Measurements from ENCODE around the gene LYSMD4.
"Not testable (repeated sequence)": the region's sequence is repeated elsewhere in the genome, so short reads cannot be mapped to it uniquely, and the experiment has no call there.

LYSMD4 gene

DNA sequence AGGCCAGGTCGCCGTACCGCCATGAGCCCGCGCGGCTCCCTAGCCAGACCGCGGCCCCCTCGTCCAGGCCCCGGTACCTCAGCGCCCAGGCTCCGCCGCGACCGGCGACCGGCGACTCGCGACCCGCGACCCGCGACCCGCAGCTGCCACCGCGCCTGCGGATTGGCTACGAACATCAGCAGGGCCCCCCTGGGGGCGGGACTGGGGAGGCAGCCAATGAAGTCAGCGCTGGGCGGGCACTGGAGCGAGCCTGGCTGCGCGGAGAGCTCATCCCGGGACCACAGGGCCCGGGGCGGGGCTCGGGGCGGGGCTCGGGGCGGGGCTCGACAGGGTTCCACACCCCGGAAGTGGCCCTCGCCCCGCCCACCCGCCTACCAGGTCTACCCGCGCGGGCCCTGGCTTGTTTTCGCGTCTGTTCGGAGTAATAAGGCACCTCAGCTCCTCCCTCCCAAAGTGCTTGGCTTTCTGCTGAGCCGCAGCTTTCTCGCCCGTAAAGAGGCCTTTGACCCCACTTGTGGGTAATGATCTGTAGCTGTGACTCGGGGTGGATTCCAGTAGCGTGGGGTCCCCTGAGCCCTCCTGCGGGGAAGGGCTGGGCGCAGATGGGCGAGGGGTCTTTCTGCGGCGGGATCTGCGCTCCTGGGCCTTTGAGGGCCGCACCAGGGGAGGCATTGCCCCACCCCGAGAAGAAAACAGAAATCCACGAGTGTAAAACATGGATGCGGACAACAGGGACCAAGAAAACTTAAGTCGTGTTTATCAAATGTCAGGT lies at the start of gene LYSMD4:
Gene LYSMD4 (minus strand): TSS at position 170 of the 772 bp plus-strand sequence. CDS start 1,438 bp downstream, outside the sequence.
- peak; percentile 98 to 99 for DNase-seq (ENCODE audit: low read depth in 1 of 2, low spot score in 1 of 2)

DNA sequence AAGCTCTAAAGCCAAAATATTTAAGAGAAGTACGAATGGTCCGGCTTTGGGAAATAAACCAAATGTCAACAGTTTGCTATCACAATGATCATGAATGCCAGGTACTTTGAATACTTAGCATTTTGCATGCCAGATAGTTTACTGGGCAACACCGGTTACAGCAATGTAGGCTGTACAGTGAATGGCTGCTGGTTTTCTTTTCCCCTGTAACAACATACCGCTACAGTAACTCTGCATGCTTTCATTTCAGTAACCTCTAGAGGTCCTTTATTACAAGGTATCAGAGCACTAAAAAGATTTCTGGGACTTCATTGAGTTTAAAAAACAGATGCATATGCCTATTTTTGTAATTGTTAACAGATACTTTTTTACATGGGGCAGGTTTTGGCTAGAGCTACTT lies 48.8 kb upstream of the LYSMD4 start:
- DNase-seq (ENCODE audit: low read depth in 1 of 2, low spot score in 1 of 2), result not testable (repeated sequence)

DNA sequence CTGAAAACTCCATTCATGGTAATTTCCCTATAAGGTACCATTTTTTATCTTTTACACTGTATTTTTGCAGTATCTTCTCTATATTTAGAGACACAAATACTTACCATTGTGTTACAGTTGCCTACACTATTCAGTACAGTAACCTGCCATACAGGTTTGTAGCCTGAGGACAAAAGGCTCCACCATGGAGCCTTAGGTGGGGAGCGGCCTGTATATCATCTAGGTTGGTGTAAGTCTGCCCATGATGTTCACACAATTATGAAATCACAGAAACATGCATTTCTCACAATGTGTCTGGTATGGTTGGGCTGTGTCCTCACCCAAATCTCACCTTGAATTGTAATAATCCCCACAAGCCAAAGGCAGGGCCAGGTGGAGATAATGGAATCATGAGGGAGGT lies 43.9 kb upstream of the LYSMD4 start:
- DNase-seq (ENCODE audit: low read depth in 1 of 2, low spot score in 1 of 2), result no peak

DNA sequence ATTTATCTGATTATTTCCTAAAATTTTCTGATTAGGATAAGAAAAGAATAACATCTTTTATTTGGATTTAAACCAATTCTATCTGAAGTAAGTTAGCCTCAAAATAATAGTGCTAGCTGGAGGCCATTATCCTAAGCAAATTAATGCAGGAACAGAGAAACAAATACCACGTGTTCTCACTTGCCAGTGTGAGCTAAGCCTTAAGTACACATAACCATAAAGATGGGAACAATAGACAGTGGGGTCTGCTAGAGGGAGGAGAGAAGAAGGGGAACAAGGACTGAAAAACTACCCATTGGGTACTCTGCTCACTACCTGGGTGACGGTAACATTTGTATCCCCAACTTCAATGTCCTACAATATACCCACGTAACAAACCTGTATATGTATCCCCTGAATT lies 31.3 kb upstream of the LYSMD4 start:
- no peak for DNase-seq (ENCODE audit: low read depth in 1 of 2, low spot score in 1 of 2)

DNA sequence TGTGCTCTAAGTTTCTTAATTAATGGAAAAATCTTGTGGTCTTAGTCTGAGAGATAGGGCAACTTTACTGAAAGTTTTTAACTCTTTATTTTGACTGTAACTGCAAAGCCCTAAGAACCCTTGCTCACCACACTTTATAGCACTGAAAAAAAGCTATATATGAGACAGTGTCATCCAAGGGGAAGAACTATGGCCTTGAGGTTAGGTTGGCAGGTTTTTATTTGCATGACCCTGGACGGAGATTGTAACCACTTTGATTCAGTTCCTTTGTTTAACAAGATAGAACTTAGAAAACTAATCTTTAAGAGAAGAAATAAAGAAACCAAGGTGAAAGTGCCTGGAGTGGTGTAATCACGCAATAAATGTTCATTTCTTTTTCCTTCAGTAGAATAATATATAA lies 30.6 kb upstream of the LYSMD4 start:
- no peak for DNase-seq (ENCODE audit: low read depth in 1 of 2, low spot score in 1 of 2)

DNA sequence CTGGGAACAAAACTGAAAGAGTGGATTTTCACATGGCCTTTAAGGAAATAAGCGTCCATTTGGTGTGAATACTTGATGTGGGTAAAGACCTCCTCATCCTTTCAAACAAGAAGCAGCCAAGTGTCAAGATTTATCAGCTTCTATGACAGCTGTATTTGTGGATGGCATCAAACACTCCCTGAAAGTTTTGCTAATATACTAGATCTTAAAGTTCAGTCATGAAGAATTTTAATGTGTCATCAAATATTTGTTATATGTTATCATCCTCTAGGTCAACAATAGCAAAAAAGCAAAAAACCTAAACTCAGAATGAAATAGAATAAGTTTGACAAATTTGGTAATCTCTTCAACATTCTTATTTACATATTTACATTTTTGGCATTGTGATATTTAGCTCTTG lies 29.1 kb upstream of the LYSMD4 start:
- no peak for DNase-seq (ENCODE audit: low read depth in 1 of 2, low spot score in 1 of 2)

DNA sequence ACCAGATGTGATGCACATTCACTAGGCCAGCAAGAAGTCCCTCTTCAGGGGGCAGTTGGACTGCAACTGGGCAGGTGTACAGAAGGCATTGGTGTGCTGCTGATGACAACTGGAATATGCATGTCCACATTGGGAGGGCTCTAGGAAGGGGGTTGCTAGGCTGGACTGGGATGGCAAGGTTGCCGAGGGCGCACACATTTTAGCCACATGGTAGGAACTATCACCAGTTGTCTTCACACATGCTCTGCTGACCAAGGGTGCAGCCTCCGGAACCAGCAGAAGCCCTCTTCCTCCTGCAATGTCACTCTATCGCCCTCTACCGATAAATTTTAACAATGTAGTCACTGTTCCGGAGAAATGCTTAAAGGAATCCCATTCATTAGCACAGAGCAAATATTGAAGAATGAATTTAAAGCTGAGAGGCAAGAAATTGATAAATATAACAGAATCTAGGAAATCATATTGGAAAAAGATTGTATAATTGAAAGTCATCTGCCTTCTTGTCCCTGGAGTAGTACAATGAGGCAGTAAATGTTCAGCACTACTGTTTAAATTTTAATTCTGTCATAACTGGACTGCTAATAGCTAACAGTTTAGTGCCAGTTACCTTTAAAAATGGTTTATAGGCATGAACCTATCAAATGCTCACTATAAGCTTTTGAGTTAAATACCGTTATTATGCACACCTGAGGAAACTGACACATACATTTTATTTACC lies 22.6 kb upstream of the LYSMD4 start:
- DNase-seq (ENCODE audit: low read depth in 1 of 2, low spot score in 1 of 2), result no peak

DNA sequence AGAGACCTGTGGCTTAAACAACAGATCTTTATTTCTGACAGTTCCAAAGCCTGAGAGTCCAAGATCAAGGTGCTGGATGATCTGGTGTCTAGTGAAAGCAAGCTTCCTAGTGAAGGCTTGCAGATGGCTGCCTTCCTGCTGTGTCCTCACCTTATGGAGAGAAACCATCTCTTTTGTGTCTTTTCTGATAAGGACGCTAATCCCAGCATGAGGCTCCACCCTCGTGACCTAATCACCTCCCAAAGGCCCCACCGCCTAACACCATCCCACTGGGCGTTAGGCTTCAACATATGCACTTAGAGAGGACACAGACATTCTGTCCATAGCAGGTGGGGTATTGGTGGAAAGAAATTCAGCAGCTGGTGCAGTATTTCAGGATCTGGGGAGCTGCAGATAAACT lies 19.8 kb upstream of the LYSMD4 start:
- DNase-seq (ENCODE audit: low read depth in 1 of 2, low spot score in 1 of 2), result no peak

DNA sequence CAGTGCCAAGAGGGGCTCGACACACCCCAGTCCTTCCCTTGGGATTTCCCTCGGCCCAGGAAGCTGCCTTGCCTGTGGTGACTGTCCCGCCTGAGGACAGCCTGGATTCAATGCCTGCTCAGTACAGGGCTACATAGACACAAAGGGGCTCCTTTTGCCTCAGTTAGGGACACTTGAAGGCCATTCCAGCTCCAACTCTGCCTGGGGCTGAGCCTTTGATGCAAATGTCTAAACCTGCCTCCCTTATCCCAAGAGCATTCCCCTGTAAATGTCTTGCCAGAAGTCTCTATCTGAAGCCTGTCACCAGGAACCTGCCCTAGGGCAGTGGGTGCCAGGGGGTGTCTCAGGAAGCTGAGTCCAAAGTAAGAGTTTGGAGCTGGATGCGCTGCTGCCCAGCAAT lies 19.3 kb upstream of the LYSMD4 start:
- no peak for DNase-seq (ENCODE audit: low read depth in 1 of 2, low spot score in 1 of 2)

DNA sequence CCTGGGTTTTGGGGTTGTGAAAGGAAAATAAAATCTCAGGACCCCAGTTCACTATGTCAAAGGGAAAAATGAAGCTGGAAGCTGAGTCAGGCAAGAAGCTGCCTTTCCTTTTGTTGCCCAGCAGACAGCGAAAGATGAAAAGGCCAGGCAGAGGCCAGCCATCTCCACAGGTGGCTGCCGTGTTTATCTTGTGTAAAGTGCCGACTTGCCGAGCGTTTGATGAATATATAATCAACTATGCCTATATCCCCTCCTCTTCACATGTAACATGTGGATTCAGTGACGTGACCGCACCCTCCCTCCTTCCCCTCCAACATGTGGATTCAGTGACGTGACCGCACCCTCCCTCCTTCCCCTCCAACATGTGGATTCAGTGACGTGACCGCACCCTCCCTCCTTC lies 17.1 kb upstream of the LYSMD4 start:
- not testable (repeated sequence) for DNase-seq (ENCODE audit: low read depth in 1 of 2, low spot score in 1 of 2)

DNA sequence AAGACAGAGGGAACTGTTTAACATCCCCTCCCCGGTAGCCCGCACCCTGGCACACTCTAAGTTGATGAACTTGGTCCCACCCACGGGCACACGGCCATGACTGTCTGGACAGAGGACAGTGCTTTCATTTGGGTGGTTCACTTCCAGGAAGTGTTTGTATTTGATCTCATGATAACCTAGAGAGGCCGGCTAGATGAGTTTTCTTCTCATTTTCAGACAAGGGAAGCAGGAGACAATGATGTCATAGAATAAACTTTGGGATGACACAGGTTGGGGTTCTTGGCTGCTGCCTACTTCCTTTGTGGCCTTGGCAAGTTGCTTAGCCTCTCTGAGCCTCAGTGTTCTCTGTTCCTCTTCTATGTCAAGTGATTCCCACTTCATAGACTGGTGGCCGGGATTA lies 16.1 kb upstream of the LYSMD4 start:
- no peak for DNase-seq (ENCODE audit: low read depth in 1 of 2, low spot score in 1 of 2)

DNA sequence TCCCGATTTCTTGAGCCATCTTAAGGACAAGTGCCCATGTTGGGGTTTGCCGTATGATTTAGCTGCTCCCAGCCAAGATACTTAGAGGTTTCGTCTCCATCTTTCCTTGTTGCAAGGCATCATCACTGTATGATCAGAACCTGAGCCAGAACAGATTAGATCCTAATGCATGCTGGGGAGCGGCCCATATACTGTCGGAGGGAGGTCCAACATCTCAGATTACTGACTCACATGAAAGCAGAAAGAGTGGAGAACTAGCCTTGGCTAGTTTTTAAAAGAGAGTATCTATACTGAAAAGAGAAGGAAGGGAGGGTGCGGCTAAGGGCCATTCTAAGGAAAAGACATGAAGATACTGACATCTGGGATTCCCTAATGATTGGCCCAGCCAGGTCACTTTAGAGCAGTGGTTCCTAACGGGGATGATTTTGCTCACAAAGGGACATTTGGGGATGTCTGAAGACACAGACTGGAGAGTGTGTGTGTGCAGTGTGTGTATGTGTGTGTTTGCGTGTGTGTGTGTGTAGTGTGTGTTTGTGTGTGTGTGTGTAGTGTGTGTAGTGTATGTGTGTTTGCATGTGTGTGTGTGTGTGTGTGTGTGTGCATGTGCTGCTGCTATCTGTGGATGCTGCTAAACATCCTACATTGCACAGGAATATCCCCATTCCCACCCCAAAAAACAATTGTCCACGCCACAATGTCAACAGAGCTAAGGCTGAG lies 12.3 kb upstream of the LYSMD4 start:
- DNase-seq (ENCODE audit: low read depth in 1 of 2, low spot score in 1 of 2), result no peak

DNA sequence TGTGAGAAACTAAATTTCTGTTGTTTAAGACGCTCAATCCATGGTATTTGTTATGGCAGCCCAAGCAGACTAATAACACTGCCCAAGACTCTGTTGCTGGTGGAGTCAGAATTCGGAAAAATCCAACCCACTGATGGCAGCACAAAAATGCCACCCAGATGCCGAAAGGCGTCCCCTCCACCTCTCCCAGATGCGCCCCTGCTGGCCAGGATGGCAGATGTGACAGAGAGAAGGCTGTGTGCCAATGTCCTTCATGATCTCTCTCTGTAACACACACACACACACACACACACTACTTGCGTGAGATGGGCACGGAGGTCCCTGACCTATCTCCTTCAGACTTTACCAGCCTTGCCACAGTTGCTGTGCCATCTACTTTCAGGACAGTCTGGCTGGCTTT lies 10.9 kb upstream of the LYSMD4 start:
- DNase-seq (ENCODE audit: low read depth in 1 of 2, low spot score in 1 of 2), result no peak

DNA sequence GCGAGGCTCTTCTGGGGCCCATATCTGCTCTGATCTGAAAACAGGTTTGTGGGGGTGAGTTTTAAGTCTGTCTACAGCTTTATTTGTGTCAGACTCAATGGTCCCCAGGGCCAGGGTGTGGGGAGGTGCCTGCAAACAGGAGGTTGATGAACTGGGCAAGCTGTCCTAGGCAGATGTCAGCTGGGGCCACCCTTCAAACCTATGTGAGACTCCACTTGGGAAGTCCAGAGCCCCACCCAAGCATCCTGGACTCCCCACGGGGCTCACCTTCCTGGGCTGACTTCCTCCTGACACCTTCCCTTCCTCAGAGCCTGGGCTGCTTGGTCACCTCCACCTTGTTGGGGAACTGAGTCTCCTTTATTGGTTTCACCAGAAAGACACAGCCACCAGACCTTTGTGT lies 8.6 kb upstream of the LYSMD4 start:
- DNase-seq (ENCODE audit: low read depth in 1 of 2, low spot score in 1 of 2), result no peak

DNA sequence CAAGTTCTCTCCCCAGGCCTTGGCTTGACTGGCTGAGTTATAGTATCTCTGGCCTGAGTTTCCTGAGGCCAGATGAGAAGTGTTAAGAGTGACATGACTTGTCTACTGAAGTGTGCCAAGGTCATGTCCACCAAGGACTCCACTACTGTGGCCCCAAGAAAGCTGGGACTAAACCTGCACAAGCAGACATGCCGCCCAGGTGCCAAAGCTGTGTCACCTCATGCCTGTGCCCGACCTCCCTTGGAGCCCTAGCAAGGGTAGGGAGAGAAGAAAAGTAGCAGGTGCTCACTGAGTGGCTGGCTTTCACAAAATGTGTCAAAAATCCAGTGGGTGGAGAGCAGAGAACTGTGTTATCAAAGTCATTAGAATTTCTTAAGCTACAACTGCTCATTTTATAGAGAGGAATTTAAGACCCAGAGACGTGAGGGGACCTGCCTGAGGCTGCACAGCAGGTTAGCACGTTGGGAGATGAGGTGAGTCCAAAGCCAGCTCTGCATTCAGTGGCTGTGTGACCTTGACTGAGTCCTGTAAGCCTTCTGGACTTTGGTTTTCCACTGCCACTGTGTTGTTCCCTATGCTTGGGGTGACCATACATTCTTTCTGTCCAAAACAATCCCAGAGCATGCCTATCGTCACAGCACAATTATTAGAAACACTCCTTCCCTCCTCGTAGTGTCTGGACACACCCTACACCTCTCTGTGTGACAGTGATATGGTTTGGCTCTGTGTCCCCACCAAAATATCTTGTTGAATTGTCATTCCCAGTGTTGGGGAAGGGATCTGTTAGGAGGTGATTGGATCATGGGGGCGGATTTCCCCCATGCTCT lies 5.0 kb upstream of the LYSMD4 start:
- DNase-seq (ENCODE audit: low read depth in 1 of 2, low spot score in 1 of 2), result no peak

DNA sequence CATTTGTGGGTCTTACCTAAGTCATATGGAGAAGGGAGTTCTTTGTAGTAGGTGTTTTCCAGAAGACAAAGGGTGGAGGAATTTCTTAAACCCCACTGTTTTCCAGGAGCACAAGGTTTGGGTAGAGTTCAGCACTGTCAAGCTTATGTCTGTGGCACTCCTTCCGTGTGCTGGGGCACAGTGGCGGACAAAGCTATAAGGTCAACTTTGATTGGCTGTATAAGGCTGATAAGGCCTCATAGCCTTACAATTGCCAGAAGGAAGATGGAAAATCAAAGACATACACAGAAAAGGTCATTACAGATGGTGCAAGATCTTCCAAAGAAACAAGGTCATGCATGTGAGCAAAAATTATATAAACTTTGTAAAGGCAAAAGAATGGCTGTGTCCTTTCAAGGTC lies 3.5 kb upstream of the LYSMD4 start:
- no peak for DNase-seq (ENCODE audit: low read depth in 1 of 2, low spot score in 1 of 2)

DNA sequence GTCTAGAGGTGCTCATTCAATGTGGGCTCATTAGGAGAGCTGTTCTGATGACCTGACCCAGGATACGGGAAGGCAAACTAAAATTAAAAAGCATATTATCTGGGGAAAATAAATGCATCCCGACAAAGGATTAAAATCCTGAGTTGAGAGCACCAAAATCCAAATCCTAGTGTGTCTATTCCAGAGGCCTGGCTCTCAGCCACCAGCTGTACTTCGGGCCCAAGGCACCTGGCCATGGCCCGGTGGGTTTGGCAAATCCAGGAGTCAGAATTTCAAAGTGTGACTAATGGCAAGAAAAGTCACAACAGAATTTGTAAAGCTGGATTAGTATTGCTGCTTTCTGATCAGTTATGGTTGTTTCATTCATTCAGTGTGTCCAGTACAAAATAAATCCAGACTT lies 2.6 kb upstream of the LYSMD4 start:
- DNase-seq (ENCODE audit: low read depth in 1 of 2, low spot score in 1 of 2), result no peak

DNA sequence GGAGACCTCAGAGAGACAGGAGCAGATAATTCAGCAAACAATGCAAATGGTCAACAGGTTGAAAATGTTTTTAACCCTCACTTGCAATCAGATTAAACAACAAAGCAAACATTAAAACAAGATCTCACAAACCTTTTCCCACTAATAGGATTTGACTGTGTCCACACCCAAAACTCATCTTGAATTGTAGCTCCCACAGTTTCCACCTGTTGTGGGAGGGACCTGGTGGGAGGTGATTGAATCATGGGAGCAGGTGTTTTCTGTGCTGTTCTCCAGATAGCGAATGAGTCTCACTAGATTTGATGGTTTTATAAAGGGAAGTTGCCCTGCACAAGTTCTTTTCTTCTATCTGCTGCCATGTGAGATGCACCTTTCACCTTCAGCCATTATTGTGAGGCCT lies 1.3 kb upstream of the LYSMD4 start:
- DNase-seq (ENCODE audit: low read depth in 1 of 2, low spot score in 1 of 2), result no peak

DNA sequence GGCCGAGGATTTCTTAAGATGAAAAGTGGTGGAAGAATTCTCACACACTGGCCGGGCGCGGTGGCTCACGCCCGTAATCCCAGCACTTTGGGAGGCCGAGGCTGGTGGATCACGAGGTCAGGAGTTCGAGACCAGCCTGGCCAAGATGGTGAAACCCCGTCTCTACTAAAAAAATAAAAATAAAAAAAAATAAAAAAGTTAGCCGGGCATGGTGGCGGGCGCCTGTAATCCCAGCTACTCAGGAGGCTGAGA lies 729 bp upstream of the LYSMD4 start:
- DNase-seq (ENCODE audit: low read depth in 1 of 2, low spot score in 1 of 2), result not testable (repeated sequence)

DNA sequence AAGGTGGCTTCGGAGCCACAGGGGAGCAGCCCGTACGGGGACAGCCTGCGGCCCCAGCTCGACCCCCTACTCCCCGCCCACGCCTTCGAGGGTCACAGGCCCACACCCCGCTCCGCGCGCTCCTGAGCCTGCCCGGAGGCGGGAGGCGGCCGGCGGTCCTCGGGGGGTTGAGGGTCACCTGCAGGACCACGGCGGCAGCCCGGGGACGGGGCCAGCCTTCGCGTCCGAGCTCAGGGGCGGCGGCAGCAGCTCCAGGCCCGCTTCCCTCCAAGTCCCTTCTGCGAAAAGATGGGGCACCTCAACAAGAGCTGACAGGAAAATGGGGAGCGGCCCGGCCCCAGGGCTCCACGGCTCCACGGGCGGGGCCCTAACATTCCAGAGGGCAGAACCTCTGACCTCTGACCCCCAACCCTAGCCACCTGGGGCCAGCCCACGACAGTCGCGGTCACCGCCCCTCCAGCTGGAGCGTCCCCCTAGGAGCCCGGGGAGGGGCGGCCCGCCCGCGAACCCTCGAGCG lies 428 bp downstream of the LYSMD4 start:
- DNase-seq (ENCODE audit: low read depth in 1 of 2, low spot score in 1 of 2), result peak in 1 of 2 donors; percentile 6

DNA sequence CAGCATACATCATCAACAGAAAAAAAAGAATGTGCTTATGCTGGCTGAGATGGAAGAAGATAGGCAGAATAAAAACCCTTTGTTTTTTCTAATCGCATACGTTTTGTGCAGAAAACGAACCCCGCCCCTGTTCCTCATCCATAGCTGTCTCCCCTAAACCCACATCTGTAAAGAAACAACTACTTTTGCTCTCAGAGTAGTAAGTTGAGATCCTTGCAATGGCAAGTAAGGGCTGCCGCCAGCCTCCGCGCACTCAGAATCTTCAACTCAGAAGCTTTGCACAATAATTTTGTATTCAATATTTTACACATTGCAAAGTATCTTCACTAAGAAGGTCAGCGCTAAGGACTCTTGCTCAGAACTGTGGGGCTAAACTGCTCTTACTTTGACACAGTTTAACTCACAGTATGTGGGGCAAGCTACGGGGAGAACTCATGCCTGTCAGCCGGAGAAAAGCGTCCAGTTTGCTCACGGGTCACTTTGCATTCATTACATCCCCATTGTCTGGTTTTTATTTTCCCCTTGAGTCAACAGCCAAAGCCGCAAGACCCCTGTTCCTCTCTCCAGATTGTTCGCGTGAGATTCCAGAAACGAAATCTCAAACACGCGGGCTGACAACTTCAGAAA lies 1.0 kb downstream of the LYSMD4 start:
- no peak for DNase-seq (ENCODE audit: low read depth in 1 of 2, low spot score in 1 of 2)
